HEK293T (cell line): Measurements from ENCODE around the gene BTAF1.

Experiments used
- L3MBTL2 ChIP-seq: fragments of 450-650 bp; conservative IDR thresholded peaks from 2 replicates; pipeline ENCODE4 v1.6.1; 2016; ENCODE audit warnings: mild to moderate bottlenecking
- SUZ12 ChIP-seq: fragments of 450-650 bp; IDR thresholded peaks from 2 replicates; pipeline ENCODE4 v1.6.1; 2016; ENCODE audit warnings: mild to moderate bottlenecking

GRCh38 chr10:91885362-91886079, 38.0 kb upstream of the BTAF1 start:
- no peak for TF ChIP-seq SUZ12
- no peak for TF ChIP-seq L3MBTL2
